Fibroblast of lung (primary cell): ENCODE measurements around the gene KIF2A.

Experiments
- CTCF ChIP-seq, 2 donors: IDR thresholded peaks in 1 of 2; conservative IDR thresholded peaks in 1 of 2; 1 replicate in 1 of 2; 2 replicates in 1 of 2; pipeline ENCODE4 v1.5.1; 2011 to 2012; ENCODE audit warnings: low read length in 2 of 2, control low read depth in 1 of 2, inconsistent platforms in 1 of 2, low read depth in 1 of 2, mild to moderate bottlenecking in 1 of 2
- EZH2 ChIP-seq: IDR thresholded peaks from 2 replicates; pipeline ENCODE4 v1.5.1; 2012; ENCODE audit warnings: low read length, control low read depth, mild to moderate bottlenecking; ENCODE audit errors: missing control alignments

- TF ChIP-seq CTCF (conservative IDR thresholded peaks at IDR 0.05 in 1 of 2, IDR thresholded peaks at IDR 0.05 in 1 of 2; ENCODE audit: low read depth in 1 of 2, low read length in 2 of 2) (no peak), EZH2 (no peak)
These were observed 10.1 kb downstream of the KIF2A start for GRCh38 chr5:62316176-62316502.
